Activated T-helper 1 cell treated with anti-CD3 and anti-CD28 coated beads, Interleukin-12 subunit alpha, Interleukin-12 subunit beta, Interleukin-2, Interleukin-4 antibody, amounts not matched to agents 30 ng/mL and 10 ng/mL and 1 ng/mL, durations not matched to agents 14 hours and 24 hours and 36 hours (primary cell): Measurements from ENCODE around the gene DNAJC5G. TPM values are rescaled to one million over a fixed set of nuclear protein-coding genes. Genes with fewer than 3 reads are reported as not detected.
"Not testable (repeated sequence)": the region's sequence is repeated elsewhere in the genome, so short reads cannot be mapped to it uniquely, and the experiment has no call there.

Source experiments
- DNase-seq: peaks from one replicate; pipeline ENCODE4 v3.0.0; 2021; ENCODE audit warnings: low spot score
- H3K27ac Mint-ChIP-seq: one replicate; pipeline ENCODE4 v1.8.0; 2021; ENCODE audit warnings: mild to moderate bottlenecking, mixed read lengths
- H3K27me3 Mint-ChIP-seq: one replicate; pipeline ENCODE4 v1.8.0; 2022; ENCODE audit warnings: mild to moderate bottlenecking, moderate library complexity, mixed read lengths; ENCODE audit not compliant: insufficient read depth
- H3K36me3 Mint-ChIP-seq: one replicate; pipeline ENCODE4 v1.8.0; 2021; ENCODE audit warnings: low read depth, mixed read lengths
- H3K4me1 Mint-ChIP-seq: one replicate; pipeline ENCODE4 v1.8.0; 2021; ENCODE audit warnings: low read depth, mixed read lengths
- H3K4me3 Mint-ChIP-seq: one replicate; pipeline ENCODE4 v1.8.0; 2021; ENCODE audit warnings: mild to moderate bottlenecking, moderate library complexity, mixed read lengths
- H3K9me3 Mint-ChIP-seq: one replicate; pipeline ENCODE4 v1.8.0; 2021; ENCODE audit warnings: mixed read lengths
- intact Hi-C: fragments of 100-400 bp; cut with micrococcal nuclease; formaldehyde crosslinking; loops from one replicate; pipeline ENCODE4 v1.15.1; 2024
- total RNA-seq: library from RNA; stranded (reverse); gene quantifications from 2 replicates; pipeline ENCODE4 v1.2.3, GENCODE V29; 2022

The DNAJC5G gene
- total RNA-seq, 1 donor from 2014 or later = not detected

- Mint-ChIP-seq H3K27me3 (peaks cover 13% of the 10 kb centered on the region), H3K4me1 (no peaks in the 10 kb centered on the region), H3K36me3 (peaks cover 10% of the 10 kb centered on the region), H3K4me3 (no peak overlapping the region), H3K9me3 (no peaks in the 10 kb centered on the region), H3K27ac (no peak overlapping the region)
- DNase-seq = no peak
- intact Hi-C loops = loop anchor here (2.0 kb wide), 1 partner anchor 13 kb away; the partner anchor contains the start of gene MPV17
These were observed 34.4 kb downstream of the DNAJC5G start for GRCh38 chr2:27309651-27310050.

GRCh38 chr2:27312152-27312551 is 36.9 kb downstream of the DNAJC5G start:
- Mint-ChIP-seq H3K27ac (no peak overlapping the region), H3K9me3 (no peaks in the 10 kb centered on the region), H3K4me3 (no peak overlapping the region), H3K36me3 (peaks cover 10% of the 10 kb centered on the region), H3K27me3 (peaks cover 2% of the 10 kb centered on the region), H3K4me1 (no peaks in the 10 kb centered on the region)
- intact Hi-C loops = no loop called here
- DNase-seq = no peak

GRCh38 chr2:27313882-27314645 is 38.8 kb downstream of the DNAJC5G start:
- intact Hi-C loops = no loop called here
- no peaks in the 10 kb centered on the region for H3K4me1 Mint-ChIP-seq
- peaks cover 10% of the 10 kb centered on the region for H3K36me3 Mint-ChIP-seq
- no peak for DNase-seq
- H3K9me3 Mint-ChIP-seq = no peaks in the 10 kb centered on the region
- no peak overlapping the region for H3K4me3 Mint-ChIP-seq
- no peaks in the 10 kb centered on the region for H3K27me3 Mint-ChIP-seq
- no peak overlapping the region for H3K27ac Mint-ChIP-seq

- Mint-ChIP-seq H3K36me3 (peaks cover 6% of the 10 kb centered on the region), H3K27ac (no peak overlapping the region), H3K4me3 (no peak overlapping the region), H3K9me3 (no peaks in the 10 kb centered on the region), H3K27me3 (no peaks in the 10 kb centered on the region), H3K4me1 (no peaks in the 10 kb centered on the region)
- DNase-seq = no peak
- intact Hi-C loops = no loop called here
These were observed 39.5 kb downstream of the DNAJC5G start for GRCh38 chr2:27314709-27315108.

GRCh38 chr2:27315122-27315521 is 39.9 kb downstream of the DNAJC5G start:
- no peaks in the 10 kb centered on the region for H3K4me1 Mint-ChIP-seq
- H3K9me3 Mint-ChIP-seq = no peaks in the 10 kb centered on the region
- intact Hi-C loops = no loop called here
- no peaks in the 10 kb centered on the region for H3K27me3 Mint-ChIP-seq
- no peak overlapping the region for H3K27ac Mint-ChIP-seq
- no peak for DNase-seq
- peaks cover 4% of the 10 kb centered on the region for H3K36me3 Mint-ChIP-seq
- H3K4me3 Mint-ChIP-seq = no peak overlapping the region

- H3K4me1 Mint-ChIP-seq = peaks cover 10% of the 10 kb centered on the region
- no peaks in the 10 kb centered on the region for H3K9me3 Mint-ChIP-seq
- H3K36me3 Mint-ChIP-seq = peaks cover 5% of the 10 kb centered on the region
- H3K27me3 Mint-ChIP-seq = no peaks in the 10 kb centered on the region
- no peak overlapping the region for H3K27ac Mint-ChIP-seq
- no peak overlapping the region for H3K4me3 Mint-ChIP-seq
- DNase-seq = no peak
- intact Hi-C loops = no loop called here
These were observed 41.6 kb downstream of the DNAJC5G start for GRCh38 chr2:27316655-27317412.

- not testable (repeated sequence) for H3K9me3 Mint-ChIP-seq, H3K36me3 Mint-ChIP-seq, H3K27ac Mint-ChIP-seq, H3K27me3 Mint-ChIP-seq, DNase-seq, H3K4me3 Mint-ChIP-seq
- intact Hi-C loops = loop anchor here (5.0 kb wide), 1 partner anchor 973 kb away; the partner anchor contains the start of genes ADGRF3 and SELENOI
- H3K4me1 Mint-ChIP-seq = peaks cover 32% of the 10 kb centered on the region
These were observed 44.6 kb downstream of the DNAJC5G start for GRCh38 chr2:27319839-27320238.

GRCh38 chr2:27320958-27321543 is 45.8 kb downstream of the DNAJC5G start:
- no peak for DNase-seq
- Mint-ChIP-seq H3K36me3 (peaks cover 14% of the 10 kb centered on the region), H3K9me3 (no peaks in the 10 kb centered on the region), H3K27me3 (no peaks in the 10 kb centered on the region), H3K27ac (no peak overlapping the region), H3K4me3 (peak overlapping the region; percentile 99), H3K4me1 (peaks cover 32% of the 10 kb centered on the region)
- intact Hi-C loops = loop anchor here (5.0 kb wide), 1 partner anchor 974 kb away; the partner anchor contains the start of genes ADGRF3 and SELENOI

- H3K9me3 Mint-ChIP-seq = no peaks in the 10 kb centered on the region
- H3K4me1 Mint-ChIP-seq = peaks cover 32% of the 10 kb centered on the region
- DNase-seq = no peak
- intact Hi-C loops = loop anchor here (2.0 to 5.0 kb wide), 6 partner anchors 14 to 975 kb away; partner anchors contain the start of genes ADGRF3, ATRAID, SELENOI and SLC30A3
- peak overlapping the region; percentile 99 for H3K4me3 Mint-ChIP-seq
- peak overlapping the region; percentile 88 for H3K27ac Mint-ChIP-seq
- peaks cover 25% of the 10 kb centered on the region for H3K36me3 Mint-ChIP-seq
- no peaks in the 10 kb centered on the region for H3K27me3 Mint-ChIP-seq
These were observed 47.1 kb downstream of the DNAJC5G start for GRCh38 chr2:27322301-27322765.

GRCh38 chr2:27322766-27323595 is 47.7 kb downstream of the DNAJC5G start, which contains the start of gene MPV17:
MPV17 (minus strand) TSS chr2:27323097; CDS start chr2:27322517, 580 bp downstream.
- no peaks in the 10 kb centered on the region for H3K9me3 Mint-ChIP-seq
- peak within 1 kb of the TSS; percentile 99 for H3K4me3 Mint-ChIP-seq
- peaks cover 32% of the 10 kb centered on the region for H3K4me1 Mint-ChIP-seq
- intact Hi-C loops = loop anchor here (1.0 to 5.0 kb wide), 14 partner anchors 14 to 976 kb away; partner anchors contain the start of genes ADGRF3, AGBL5, ATRAID and CAD
- H3K27me3 Mint-ChIP-seq = no peaks in the 10 kb centered on the region
- H3K27ac Mint-ChIP-seq = peak within 1 kb of the TSS; percentile 88
- peaks cover 30% of the 10 kb centered on the region for H3K36me3 Mint-ChIP-seq
- DNase-seq = peak; percentile 84

GRCh38 chr2:27323596-27324285 is 48.5 kb downstream of the DNAJC5G start:
- Mint-ChIP-seq H3K27ac (peak overlapping the region; percentile 88), H3K4me3 (peak overlapping the region; percentile 99), H3K36me3 (peaks cover 37% of the 10 kb centered on the region), H3K27me3 (no peaks in the 10 kb centered on the region), H3K9me3 (no peaks in the 10 kb centered on the region), H3K4me1 (peaks cover 32% of the 10 kb centered on the region)
- no peak for DNase-seq
- intact Hi-C loops = loop anchor here (1.0 to 5.0 kb wide), 14 partner anchors 15 to 976 kb away; partner anchors contain the start of genes ADGRF3, AGBL5, ATRAID and CAD
